Ishikawa (cell line): Measurements from ENCODE around the gene AKIRIN2.

Source experiments
- CEBPB ChIP-seq: IDR thresholded peaks from 2 replicates; pipeline ENCODE4 v1.6.1; 2012
- CREB1 ChIP-seq: IDR thresholded peaks from 2 replicates; pipeline ENCODE4 v1.6.1; 2012; ENCODE audit warnings: low read depth
- EGR1 ChIP-seq: IDR thresholded peaks from 2 replicates; pipeline ENCODE4 v1.6.1; 2012
- EP300 ChIP-seq: IDR thresholded peaks from 2 replicates; pipeline ENCODE4 v1.6.1; 2012; ENCODE audit warnings: borderline replicate concordance
- FOXM1 ChIP-seq: IDR thresholded peaks from 2 replicates; pipeline ENCODE4 v1.6.1; 2012; ENCODE audit warnings: low read depth, borderline replicate concordance
- NFIC ChIP-seq: IDR thresholded peaks from 2 replicates; pipeline ENCODE4 v1.6.1; 2012
- RAD21 ChIP-seq: IDR thresholded peaks from 2 replicates; pipeline ENCODE4 v1.6.1; 2012; ENCODE audit warnings: low read depth
- TAF1 ChIP-seq: IDR thresholded peaks from 2 replicates; pipeline ENCODE4 v1.6.1; 2012; ENCODE audit warnings: low read depth, mild to moderate bottlenecking
- TCF12 ChIP-seq: IDR thresholded peaks from 2 replicates; pipeline ENCODE4 v1.6.1; 2012; ENCODE audit warnings: low read depth
- TEAD4 ChIP-seq: IDR thresholded peaks from 2 replicates; pipeline ENCODE4 v1.6.1; 2012
- USF1 ChIP-seq: IDR thresholded peaks from 2 replicates; pipeline ENCODE4 v1.6.1; 2012
- YY1 ChIP-seq: IDR thresholded peaks from 2 replicates; pipeline ENCODE4 v1.6.1; 2012; ENCODE audit warnings: low read depth
- ZBTB7A ChIP-seq: IDR thresholded peaks from 2 replicates; pipeline ENCODE4 v1.6.1; 2012; ENCODE audit warnings: low read depth
- TF ChIP-seq, protein P1 (sequence below): IDR thresholded peaks from 2 replicates; pipeline ENCODE4 v1.6.1; 2012; ENCODE audit warnings: low read depth, mild to moderate bottlenecking
- TF ChIP-seq, protein P2 (sequence below): IDR thresholded peaks from 2 replicates; pipeline ENCODE4 v1.6.1; 2012

The AKIRIN2 gene

GRCh38 chr6:87654875-87655454, 47.1 kb downstream of the AKIRIN2 start:
- no peak for TF ChIP-seq EGR1
- TF ChIP-seq NFIC, result no peak
- TF ChIP-seq, protein P1, sequence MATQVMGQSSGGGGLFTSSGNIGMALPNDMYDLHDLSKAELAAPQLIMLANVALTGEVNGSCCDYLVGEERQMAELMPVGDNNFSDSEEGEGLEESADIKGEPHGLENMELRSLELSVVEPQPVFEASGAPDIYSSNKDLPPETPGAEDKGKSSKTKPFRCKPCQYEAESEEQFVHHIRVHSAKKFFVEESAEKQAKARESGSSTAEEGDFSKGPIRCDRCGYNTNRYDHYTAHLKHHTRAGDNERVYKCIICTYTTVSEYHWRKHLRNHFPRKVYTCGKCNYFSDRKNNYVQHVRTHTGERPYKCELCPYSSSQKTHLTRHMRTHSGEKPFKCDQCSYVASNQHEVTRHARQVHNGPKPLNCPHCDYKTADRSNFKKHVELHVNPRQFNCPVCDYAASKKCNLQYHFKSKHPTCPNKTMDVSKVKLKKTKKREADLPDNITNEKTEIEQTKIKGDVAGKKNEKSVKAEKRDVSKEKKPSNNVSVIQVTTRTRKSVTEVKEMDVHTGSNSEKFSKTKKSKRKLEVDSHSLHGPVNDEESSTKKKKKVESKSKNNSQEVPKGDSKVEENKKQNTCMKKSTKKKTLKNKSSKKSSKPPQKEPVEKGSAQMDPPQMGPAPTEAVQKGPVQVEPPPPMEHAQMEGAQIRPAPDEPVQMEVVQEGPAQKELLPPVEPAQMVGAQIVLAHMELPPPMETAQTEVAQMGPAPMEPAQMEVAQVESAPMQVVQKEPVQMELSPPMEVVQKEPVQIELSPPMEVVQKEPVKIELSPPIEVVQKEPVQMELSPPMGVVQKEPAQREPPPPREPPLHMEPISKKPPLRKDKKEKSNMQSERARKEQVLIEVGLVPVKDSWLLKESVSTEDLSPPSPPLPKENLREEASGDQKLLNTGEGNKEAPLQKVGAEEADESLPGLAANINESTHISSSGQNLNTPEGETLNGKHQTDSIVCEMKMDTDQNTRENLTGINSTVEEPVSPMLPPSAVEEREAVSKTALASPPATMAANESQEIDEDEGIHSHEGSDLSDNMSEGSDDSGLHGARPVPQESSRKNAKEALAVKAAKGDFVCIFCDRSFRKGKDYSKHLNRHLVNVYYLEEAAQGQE, result no peak
- TF ChIP-seq, protein P2, sequence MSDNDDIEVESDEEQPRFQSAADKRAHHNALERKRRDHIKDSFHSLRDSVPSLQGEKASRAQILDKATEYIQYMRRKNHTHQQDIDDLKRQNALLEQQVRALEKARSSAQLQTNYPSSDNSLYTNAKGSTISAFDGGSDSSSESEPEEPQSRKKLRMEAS, result no peak
- TF ChIP-seq YY1, result no peak
- TF ChIP-seq EP300, result no peak
- no peak for TF ChIP-seq TCF12
- no peak for TF ChIP-seq RAD21
- TF ChIP-seq TEAD4, result no peak
- TF ChIP-seq CEBPB, result no peak
- TF ChIP-seq ZBTB7A, result no peak
- TF ChIP-seq USF1, result no peak
- no peak for TF ChIP-seq FOXM1
- TF ChIP-seq TAF1, result no peak
- TF ChIP-seq CREB1, result no peak

DNA sequence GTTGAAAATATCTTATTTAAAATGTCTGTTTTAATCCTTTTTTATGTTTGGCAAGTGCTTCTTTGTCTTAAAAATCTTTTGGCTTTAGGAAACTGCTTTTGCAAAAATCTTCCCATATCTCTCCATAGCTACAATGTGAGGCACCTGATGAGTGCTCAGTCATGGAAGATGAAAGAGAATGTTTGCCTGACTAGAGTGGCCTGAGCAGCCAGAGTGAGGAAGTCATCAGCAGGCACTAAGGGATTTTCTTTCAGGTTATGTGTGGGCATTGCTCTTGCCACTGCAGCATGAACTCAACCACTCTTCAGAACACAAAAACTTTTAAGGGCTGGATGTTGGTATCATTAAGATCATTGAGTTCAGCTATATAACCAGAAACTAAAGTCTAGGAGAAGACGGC, 47.9 kb downstream of the AKIRIN2 start:
- no peak for TF ChIP-seq RAD21

DNA sequence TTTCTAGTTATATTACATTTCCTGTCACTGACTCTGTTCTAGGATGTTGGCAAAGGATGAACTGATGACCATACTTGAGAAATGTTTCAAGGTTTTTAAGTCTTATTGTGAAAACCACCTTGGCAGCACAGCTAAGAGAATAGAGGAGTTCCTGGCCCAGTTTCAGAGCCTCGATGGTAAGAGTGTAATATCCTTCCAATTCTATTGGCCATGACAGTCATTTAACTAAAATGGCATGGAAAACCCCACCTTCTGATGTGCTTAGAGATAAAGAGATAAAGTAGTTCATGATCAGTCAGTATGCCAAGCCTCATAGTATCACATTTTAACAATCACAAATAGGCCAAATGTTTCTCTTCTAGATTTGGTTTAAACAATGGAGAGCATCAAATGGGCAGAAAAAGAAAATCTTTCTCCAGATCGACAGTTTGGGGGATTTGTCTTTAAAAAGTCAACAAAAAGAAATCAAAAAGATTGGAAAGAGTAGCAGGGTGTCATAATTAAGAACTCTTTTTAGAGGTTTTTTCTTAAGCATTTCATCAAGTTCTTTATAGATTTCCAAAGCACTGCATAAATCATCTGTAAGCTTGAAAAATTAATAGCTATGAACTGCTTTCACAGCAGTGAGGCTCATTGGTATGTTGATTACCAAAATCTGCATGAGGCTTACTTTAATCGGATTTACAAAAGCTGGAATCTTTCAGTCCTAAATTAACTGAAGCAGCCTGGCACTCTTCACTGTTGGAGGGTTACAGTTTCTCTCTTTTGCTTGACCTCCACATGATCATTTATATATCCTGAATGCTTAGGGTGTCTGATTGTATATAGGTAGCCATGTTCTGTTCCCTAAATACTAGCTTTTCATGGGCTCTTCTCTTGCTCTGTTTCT, 48.7 kb downstream of the AKIRIN2 start:
- no peak for TF ChIP-seq TCF12
- no peak for TF ChIP-seq EGR1
- TF ChIP-seq, protein P2, result no peak
- TF ChIP-seq ZBTB7A, result no peak
- no peak for TF ChIP-seq EP300
- TF ChIP-seq, protein P1, result no peak
- TF ChIP-seq TEAD4, result no peak
- no peak for TF ChIP-seq USF1
- no peak for TF ChIP-seq CREB1
- TF ChIP-seq CEBPB, result no peak
- TF ChIP-seq TAF1, result no peak
- TF ChIP-seq RAD21, result no peak
- TF ChIP-seq NFIC, result no peak
- no peak for TF ChIP-seq FOXM1

DNA sequence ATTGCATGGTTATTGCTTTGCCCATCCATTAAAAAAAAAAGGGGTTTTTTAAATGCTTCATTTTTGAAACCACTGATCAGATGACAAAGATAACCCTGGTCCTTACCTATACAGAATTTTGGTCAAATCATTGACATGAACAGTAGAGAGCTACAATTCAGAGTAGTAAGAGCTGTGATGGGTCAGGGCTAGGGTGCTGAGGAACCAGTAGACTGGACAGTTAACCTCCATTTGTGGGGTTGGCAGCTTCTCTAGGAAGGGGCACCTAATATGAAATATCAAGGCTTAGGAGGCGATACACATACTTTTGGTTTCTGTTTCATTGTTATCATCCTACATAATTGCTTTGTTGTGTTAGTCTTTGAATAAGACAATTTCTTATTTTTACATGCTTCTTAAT, 57.0 kb downstream of the AKIRIN2 start:
- no peak for TF ChIP-seq USF1
- TF ChIP-seq CREB1, result no peak
- TF ChIP-seq, protein P1, result no peak
- TF ChIP-seq NFIC, result no peak
- no peak for TF ChIP-seq RAD21
- TF ChIP-seq ZBTB7A, result no peak
- TF ChIP-seq EP300, result no peak
- no peak for TF ChIP-seq CEBPB
- TF ChIP-seq TAF1, result no peak
- TF ChIP-seq, protein P2, result no peak
- TF ChIP-seq FOXM1, result no peak
